ENCODE data around the gene RNF150. TPM values are rescaled to one million over a fixed set of nuclear protein-coding genes. Genes with fewer than 3 reads are reported as not detected.

The RNF150 gene
- total RNA-seq, 1 experiment from 2014 or later: 0.15 TPM

GRCh38 chr4:140874056-140874455 lies 259.2 kb downstream of the RNF150 start:
- H4K20me1 ChIP-seq (ENCODE audit: insufficient read depth): no peaks in the 10 kb centered on the region
- DNase-seq: no peak
- H2AFZ ChIP-seq: no peak overlapping the region
- no peaks in the 10 kb centered on the region for H3F3A ChIP-seq (ENCODE audit: insufficient read depth, low read depth)
- CTCF ChIA-PET: no interaction called here
- no peaks in the 10 kb centered on the region for H3K27me3 ChIP-seq (ENCODE audit: insufficient read depth, low read depth)
- H3K9me2 ChIP-seq (ENCODE audit: insufficient read depth): no peaks in the 10 kb centered on the region
- POLR2A ChIA-PET (ENCODE audit: unreplicated experiment): no interaction called here
- H3K4me1 ChIP-seq (replicated peaks; ENCODE audit: insufficient read depth): no peaks in the 10 kb centered on the region
- H3K36me3 ChIP-seq (ENCODE audit: low read depth): no peaks in the 10 kb centered on the region
- H3K27ac ChIP-seq: no peak overlapping the region
- TF ChIP-seq, protein P1, sequence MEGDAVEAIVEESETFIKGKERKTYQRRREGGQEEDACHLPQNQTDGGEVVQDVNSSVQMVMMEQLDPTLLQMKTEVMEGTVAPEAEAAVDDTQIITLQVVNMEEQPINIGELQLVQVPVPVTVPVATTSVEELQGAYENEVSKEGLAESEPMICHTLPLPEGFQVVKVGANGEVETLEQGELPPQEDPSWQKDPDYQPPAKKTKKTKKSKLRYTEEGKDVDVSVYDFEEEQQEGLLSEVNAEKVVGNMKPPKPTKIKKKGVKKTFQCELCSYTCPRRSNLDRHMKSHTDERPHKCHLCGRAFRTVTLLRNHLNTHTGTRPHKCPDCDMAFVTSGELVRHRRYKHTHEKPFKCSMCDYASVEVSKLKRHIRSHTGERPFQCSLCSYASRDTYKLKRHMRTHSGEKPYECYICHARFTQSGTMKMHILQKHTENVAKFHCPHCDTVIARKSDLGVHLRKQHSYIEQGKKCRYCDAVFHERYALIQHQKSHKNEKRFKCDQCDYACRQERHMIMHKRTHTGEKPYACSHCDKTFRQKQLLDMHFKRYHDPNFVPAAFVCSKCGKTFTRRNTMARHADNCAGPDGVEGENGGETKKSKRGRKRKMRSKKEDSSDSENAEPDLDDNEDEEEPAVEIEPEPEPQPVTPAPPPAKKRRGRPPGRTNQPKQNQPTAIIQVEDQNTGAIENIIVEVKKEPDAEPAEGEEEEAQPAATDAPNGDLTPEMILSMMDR (conservative IDR thresholded peaks at IDR 0.05): no peak
- no peak for TF ChIP-seq EZH2 (IDR thresholded peaks at IDR 0.05; ENCODE audit: low read depth)
- BruUV-seq (replicated peaks): no TSS peak
- no peak overlapping the region for H3K4me2 ChIP-seq
- H3K4me3 ChIP-seq: no peak overlapping the region
- intact Hi-C loops (cut with micrococcal nuclease; ENCODE audit: unreplicated experiment): no loop called here
- H3K79me2 ChIP-seq (ENCODE audit: low read depth): no peaks in the 10 kb centered on the region
- H3K9me3 ChIP-seq (ENCODE audit: insufficient read depth, low read depth): 0 out of 2 replicates have a peak, but pooled peaks cover 5% of the 10 kb centered on the region

DNA sequence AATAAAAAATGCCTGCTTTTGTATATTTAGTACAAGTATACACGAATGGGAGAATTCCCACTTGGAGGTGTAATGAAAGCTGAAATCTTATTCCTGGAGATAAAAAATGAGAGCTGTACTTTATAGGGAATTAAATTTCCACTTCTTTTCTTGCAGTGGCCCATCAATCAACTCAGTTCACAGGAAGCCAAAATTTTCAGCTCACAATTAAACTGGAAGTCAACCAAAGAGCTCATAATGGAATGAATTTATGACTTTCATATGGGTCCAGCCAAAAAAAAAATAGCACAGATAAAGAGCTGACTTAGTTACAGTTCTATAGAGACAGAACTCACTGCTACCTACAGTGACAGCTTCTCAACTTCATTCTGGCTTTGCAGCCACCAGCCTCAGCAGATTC lies 261.9 kb downstream of the RNF150 start:
- no peak overlapping the region for H3K27ac ChIP-seq
- no peaks in the 10 kb centered on the region for H4K20me1 ChIP-seq (ENCODE audit: insufficient read depth)
- DNase-seq: no peak
- H3K9me3 ChIP-seq (ENCODE audit: insufficient read depth, low read depth): no peaks in the 10 kb centered on the region
- H3K79me2 ChIP-seq (ENCODE audit: low read depth): no peaks in the 10 kb centered on the region
- TF ChIP-seq, protein P1 (conservative IDR thresholded peaks at IDR 0.05): no peak
- no peak for TF ChIP-seq EZH2 (IDR thresholded peaks at IDR 0.05; ENCODE audit: low read depth)
- BruUV-seq (replicated peaks): no TSS peak
- no peak overlapping the region for H3K4me2 ChIP-seq
- H3K4me1 ChIP-seq (replicated peaks; ENCODE audit: insufficient read depth): no peaks in the 10 kb centered on the region
- CTCF ChIA-PET: no interaction called here
- POLR2A ChIA-PET (ENCODE audit: unreplicated experiment): interaction anchor here (0.6 kb wide), 1 partner anchor 498 kb away, joined by 3 read pairs; the partner anchor contains the start of gene SCOC
- no peak overlapping the region for H3K4me3 ChIP-seq
- H3F3A ChIP-seq (ENCODE audit: insufficient read depth, low read depth): no peaks in the 10 kb centered on the region
- no peaks in the 10 kb centered on the region for H3K27me3 ChIP-seq (ENCODE audit: insufficient read depth, low read depth)
- no peaks in the 10 kb centered on the region for H3K9me2 ChIP-seq (ENCODE audit: insufficient read depth)
- H2AFZ ChIP-seq: no peak overlapping the region
- intact Hi-C loops (cut with micrococcal nuclease; ENCODE audit: unreplicated experiment): no loop called here
- no peaks in the 10 kb centered on the region for H3K36me3 ChIP-seq (ENCODE audit: low read depth)

DNA sequence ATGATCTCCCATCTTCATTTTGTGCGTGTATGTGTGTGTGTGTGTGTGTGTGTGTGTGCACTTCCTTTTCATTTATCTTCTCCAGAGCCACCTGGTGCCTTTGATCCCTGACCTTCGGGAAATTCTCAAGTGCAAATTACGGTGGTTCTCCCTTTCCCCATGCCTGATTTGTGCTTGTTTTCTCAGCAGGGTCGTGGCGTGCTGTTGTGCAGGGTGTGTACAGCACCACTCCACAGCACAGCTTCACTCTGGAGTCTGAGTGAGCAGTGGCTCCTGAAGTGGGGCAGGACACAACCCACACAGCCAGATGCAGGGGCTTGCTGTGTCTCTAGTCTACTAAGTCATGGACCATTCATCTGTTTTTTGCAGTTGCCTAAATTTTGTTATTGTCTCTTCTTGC lies 262.8 kb downstream of the RNF150 start:
- H3F3A ChIP-seq (ENCODE audit: insufficient read depth, low read depth): no peaks in the 10 kb centered on the region
- H3K79me2 ChIP-seq (ENCODE audit: low read depth): no peaks in the 10 kb centered on the region
- no peaks in the 10 kb centered on the region for H3K27me3 ChIP-seq (ENCODE audit: insufficient read depth, low read depth)
- H4K20me1 ChIP-seq (ENCODE audit: insufficient read depth): no peaks in the 10 kb centered on the region
- no TSS peak for BruUV-seq (replicated peaks)
- no peaks in the 10 kb centered on the region for H3K9me2 ChIP-seq (ENCODE audit: insufficient read depth)
- no peaks in the 10 kb centered on the region for H3K36me3 ChIP-seq (ENCODE audit: low read depth)
- CTCF ChIA-PET: interaction anchor here (0.6 kb wide), 1 partner anchor 435 kb away, joined by 3 read pairs; no protein-coding TSS in a partner anchor
- POLR2A ChIA-PET (ENCODE audit: unreplicated experiment): no interaction called here
- TF ChIP-seq, protein P1 (conservative IDR thresholded peaks at IDR 0.05): no peak
- no peak for TF ChIP-seq EZH2 (IDR thresholded peaks at IDR 0.05; ENCODE audit: low read depth)
- no peak for DNase-seq
- H2AFZ ChIP-seq: no peak overlapping the region
- H3K4me1 ChIP-seq (replicated peaks; ENCODE audit: insufficient read depth): no peaks in the 10 kb centered on the region
- no peaks in the 10 kb centered on the region for H3K9me3 ChIP-seq (ENCODE audit: insufficient read depth, low read depth)
- H3K4me3 ChIP-seq: no peak overlapping the region
- intact Hi-C loops (cut with micrococcal nuclease; ENCODE audit: unreplicated experiment): no loop called here
- H3K27ac ChIP-seq: no peak overlapping the region
- H3K4me2 ChIP-seq: no peak overlapping the region

Data from PC-9 (cell line).